RKO (cell line): Measurements from ENCODE around the gene DPT.

Experiments
- DNase-seq: peaks from one replicate; pipeline ENCODE4 v3.0.0-alpha.2; 2016; ENCODE audit warnings: low spot score

The DPT gene

DNA sequence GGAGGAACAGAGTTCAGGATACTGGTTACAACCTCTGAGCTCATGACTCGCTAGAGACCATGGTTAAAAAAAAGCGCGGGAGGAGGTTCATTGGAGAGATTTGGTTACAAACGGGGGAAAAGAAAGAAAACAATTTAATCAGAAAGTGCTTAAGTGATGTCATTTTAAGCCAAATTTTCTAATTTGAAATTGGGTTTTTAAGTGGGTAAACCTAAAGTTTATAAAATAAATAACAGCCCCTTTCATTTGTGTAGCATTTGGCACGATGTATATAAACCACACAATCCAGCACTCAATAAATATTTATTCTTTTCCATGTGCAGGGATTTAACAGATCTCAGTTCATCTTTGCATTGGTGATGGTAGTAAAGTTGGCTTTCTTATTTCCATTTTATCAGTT lies 7.0 kb upstream of the DPT start:
- DNase-seq: no peak

DNA sequence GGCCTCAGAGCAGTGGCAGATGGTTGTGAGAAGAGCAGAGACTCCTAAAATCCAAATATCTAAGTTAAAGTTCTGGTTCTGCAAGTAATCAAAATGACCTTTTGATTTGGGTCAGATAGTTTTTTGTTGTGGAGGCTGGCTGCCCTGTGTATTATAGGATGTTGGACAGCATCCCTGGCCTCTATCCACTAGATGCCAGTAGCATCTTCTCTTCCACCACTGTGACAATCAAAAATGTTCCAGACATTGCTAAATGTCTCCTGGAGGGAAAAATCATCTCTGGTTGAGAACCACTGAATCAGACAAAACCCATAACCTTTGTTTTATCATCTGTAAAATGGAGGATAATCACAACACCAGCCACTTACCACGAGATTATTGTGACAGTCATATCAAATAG lies 5.9 kb upstream of the DPT start:
- DNase-seq: no peak

DNA sequence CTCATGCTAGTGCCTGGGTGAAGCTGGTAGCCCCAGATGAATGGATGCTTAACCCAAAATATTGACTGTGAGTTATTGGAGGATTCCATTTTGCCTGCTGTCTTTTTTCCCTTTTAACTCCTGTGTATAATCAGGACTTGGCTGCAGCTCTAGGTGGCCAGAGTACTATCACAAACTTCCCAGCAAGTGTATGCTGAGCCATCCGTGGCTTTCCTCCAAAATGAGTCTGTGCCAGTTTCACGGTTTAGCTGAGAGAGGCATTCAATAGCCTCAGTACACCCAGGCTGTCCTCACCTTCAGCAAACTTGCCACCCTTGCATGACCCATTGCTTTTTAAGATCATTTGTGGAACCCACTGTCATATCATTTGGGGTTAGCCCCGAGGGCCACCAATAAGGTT lies 5.3 kb upstream of the DPT start:
- DNase-seq: no peak

DNA sequence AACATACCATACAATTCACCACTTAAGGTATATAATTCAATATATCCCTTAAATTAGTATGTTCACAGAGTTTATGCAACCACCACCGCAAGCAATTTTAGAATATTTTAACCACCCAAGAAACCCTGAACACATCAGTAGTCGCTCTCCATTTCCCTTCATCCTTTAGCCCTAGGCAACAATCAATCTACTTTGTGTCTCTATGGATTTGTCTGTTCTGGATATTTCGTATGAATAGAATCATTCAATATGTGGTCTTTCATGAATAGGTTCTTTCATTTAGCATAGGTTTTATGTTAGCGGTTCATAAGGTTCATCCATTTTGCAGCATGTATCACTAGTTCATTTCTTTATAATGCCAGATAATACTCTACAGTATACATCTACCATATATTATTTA lies 4.2 kb upstream of the DPT start:
- no peak for DNase-seq

- no peak for DNase-seq
These were observed 3.7 kb upstream of the DPT start for GRCh38 chr1:168732736-168733135.

- DNase-seq: no peak
These were observed 2.4 kb upstream of the DPT start for GRCh38 chr1:168731244-168731953.

DNA sequence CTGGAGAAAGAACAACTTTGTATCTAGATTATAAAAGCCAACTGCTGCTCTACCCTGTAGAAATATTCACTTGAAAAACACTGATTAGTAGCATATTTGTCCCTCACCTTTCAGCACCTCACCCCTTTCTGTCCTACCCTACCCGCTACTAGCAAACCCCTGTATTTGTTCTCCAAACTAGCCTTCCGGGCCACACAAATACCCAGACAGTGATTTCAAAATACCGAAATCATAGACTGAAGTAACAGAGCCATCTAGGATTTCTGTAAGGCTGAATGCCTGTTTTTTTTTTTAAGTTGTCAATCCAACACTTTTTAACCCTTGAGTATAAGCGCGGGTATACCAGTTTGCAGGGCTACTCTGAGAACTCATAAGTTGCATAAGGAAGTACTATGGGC lies 398 bp upstream of the DPT start:
- DNase-seq: no peak

- no peak for DNase-seq
These were observed 2.3 kb downstream of the DPT start for GRCh38 chr1:168726719-168727118.

DNA sequence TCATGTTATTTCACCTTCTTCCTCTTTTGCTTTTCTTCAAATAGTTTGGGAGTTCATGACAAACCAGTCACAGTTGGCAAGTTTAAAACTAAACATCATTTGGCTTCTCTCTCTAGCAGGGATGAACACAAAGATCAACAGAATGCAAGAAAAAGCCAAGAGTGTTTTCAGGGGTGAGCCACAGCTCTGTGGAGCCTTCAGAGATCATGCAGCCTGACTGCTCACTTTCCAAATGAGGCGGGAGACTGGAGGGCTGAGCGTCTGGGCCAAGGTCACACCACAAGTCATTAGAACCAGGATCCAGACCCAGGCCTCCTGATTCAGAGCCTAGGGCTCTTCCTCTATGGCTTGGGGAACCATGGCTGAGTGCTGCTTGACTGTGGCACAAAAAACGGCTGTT lies 2.7 kb downstream of the DPT start:
- DNase-seq: no peak

GRCh38 chr1:168725831-168726230 lies 3.2 kb downstream of the DPT start:
- DNase-seq: no peak

- no peak for DNase-seq
These were observed 3.9 kb downstream of the DPT start for GRCh38 chr1:168725060-168725459.

- DNase-seq: no peak
These were observed 6.0 kb downstream of the DPT start for GRCh38 chr1:168723000-168723399.

GRCh38 chr1:168720839-168721238 lies 8.2 kb downstream of the DPT start:
- no peak for DNase-seq

GRCh38 chr1:168719306-168720111 lies 9.5 kb downstream of the DPT start:
- DNase-seq: peak; percentile 45

DNA sequence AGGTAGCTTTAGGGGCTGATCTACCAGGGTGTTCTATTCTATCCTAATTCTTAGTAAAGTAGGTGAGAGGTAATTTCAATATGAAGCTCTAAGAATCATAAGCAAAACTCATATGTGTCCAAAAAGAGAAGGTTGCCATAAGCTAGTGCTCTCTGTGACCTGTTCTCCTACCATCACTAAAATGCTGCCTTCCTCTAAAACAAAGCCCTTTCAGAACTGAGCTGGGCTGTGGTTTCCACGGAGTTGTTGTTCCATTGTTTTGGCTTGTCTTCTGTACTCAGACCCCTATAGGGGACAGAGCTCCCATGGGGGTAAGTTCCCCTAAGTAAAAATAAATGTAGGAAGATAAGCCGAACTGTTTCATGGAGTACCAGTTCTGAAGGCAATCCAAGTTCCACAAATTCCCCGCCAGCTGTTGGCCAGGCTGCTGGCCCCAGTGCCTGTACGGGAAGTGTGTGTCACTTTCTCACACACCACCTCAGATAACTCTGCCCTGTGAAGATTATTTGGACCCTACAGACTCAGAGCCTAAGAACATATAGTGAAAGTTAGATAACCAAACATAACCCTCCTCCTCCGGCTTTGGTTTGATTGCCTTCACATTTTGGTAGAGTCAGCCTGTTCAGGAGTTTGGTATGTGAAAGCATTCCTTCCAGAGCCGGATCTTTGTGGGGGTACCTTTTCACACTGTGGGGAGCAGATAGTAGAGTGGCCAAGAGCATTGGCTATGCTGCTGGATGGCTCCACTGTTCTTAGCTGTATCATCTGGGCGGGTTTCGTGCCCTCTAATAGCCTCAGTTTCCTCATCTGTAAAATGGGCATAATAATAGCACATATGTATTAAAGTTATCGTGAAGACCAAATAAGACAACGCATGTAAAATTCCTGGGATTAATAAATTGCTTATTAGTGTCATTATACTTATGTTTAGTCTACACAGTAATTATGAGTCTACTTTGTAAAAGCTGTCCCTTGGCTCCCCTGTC lies 10.8 kb downstream of the DPT start:
- DNase-seq: no peak

- DNase-seq: no peak
These were observed 15.0 kb downstream of the DPT start for GRCh38 chr1:168714012-168714411.

DNA sequence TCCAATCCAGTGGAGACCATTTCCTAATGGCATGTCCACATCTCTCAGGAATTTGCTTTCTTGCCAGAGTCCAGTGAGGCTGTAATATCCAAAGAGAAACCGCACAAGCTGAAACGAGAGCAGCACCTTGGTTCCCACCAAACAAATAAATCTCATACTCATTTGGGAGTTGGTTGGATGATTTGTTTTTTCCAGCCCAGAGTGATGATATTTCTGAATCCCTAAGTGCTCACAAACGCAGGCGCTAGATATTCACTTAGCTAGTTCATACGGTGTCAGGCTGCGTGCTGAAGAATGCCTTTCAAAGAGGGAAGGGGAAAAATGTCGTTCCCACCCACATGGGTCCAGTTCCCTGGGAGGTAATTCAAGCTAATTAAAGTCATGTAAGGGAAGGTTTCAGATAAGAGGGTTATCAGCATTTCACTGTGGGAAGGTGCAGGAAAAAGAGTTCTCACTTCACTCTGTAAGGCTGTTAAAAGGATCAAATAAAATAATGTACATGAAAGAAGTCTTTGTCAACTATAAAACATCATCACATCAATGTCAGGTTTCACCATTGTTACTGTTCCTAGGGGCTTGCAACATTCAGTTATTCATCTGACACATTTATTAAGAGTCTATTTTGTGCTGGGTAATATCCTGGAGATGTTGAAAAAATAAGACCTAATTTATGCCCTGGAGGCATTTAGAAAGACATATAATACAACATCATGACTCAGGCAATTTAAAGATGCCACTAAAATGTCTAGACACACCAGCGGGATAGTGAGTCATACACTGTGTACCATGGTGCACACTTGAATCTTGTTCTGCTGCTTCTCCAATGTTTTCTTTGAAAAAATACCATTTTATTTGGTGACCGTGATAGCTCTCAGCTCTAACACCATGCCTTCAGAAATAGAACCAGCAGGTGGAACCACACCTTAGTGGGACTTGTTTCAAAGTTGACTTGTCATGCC lies 19.3 kb downstream of the DPT start:
- DNase-seq: peak; percentile 1

DNA sequence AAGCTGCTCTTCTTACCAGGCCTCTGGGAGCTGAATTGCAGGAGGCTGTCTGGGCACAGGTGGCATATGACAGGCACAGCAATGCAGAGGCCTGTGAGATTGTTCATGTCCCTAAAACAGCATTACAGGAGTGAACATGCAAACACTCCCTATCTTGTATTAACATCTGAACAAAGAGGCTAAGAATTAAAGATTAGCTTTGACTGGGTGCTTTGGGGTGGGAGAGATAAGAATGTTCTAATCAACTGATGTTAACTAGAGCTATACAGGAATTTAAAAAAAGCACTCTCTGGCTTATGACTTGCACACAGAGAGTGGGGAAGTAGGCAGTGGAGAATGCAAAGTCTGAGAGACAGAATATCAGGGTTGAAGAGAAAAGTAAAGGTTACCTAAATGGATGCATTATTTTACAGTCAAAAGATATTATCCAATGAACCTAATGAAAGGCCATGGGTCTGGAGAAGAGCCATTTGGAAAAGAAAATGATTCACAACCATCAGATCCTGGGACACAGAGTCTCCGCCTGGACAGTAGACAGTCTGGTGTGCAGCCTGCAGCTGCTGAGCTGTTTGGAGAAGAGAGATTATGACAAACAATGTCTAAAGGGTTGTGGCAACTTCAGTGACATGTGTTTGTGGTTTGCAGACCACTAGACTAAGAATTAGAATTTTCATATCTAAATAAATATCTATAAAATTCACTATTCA lies 20.2 kb downstream of the DPT start:
- DNase-seq: no peak

DNA sequence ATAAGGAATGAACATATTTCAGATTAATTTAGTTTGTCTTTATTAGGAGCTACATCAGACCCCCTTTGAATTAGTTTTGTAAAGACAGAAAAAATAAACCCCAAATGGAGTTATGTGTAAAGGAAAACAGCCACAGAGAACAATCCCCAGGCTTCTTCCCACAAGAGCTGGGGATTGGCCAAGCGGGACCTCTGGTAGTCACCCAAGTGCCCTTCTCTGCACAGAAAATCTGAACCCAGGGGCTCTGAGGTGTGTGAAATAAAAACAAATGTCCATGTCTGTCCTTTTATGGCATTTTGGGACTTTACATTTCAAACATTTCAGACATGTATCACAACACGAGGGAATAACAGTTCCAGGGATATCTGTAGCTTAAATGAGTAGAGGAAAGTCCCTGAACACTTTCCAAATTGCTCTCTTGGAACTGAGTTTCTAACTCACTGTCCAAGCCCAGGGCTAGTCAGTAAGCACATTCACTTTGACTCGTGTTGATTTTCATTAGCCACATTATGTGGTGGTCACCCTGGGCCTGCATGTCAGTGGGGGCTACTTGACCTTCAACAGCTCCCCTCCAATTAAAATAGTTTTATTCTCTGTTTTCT lies 22.5 kb downstream of the DPT start:
- DNase-seq: no peak

GRCh38 chr1:168700575-168701268 lies 28.3 kb downstream of the DPT start:
- DNase-seq: no peak
